ENCODE measurements around the gene SERPINB1.

DNA sequence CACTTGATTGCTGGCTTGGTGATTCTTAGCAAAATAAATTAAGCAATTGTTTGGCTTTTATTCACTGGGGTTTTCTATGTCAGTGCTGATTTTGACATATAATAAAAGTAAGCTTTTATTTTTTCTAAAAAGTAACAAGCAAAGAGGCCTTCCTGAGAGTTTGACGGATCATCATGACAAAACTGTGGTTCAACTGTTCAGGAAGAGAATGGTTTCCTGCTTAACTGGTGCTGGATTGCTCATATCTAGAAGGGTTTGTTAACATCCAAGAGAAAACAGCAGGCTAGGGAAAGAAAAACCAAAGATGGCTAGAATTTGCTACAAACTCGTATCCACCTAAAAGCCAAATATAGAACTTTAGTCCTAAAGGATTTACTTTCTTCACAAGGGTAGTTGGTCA lies 21.2 kb downstream of the SERPINB1 start:
- TF ChIP-seq, protein P1, sequence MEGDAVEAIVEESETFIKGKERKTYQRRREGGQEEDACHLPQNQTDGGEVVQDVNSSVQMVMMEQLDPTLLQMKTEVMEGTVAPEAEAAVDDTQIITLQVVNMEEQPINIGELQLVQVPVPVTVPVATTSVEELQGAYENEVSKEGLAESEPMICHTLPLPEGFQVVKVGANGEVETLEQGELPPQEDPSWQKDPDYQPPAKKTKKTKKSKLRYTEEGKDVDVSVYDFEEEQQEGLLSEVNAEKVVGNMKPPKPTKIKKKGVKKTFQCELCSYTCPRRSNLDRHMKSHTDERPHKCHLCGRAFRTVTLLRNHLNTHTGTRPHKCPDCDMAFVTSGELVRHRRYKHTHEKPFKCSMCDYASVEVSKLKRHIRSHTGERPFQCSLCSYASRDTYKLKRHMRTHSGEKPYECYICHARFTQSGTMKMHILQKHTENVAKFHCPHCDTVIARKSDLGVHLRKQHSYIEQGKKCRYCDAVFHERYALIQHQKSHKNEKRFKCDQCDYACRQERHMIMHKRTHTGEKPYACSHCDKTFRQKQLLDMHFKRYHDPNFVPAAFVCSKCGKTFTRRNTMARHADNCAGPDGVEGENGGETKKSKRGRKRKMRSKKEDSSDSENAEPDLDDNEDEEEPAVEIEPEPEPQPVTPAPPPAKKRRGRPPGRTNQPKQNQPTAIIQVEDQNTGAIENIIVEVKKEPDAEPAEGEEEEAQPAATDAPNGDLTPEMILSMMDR (IDR thresholded peaks at IDR 0.05): no peak
- TF ChIP-seq POLR2A (IDR thresholded peaks at IDR 0.05): no peak
